HT-29 (cell line): ENCODE results near the gene DEDD. TPM values are rescaled to one million over a fixed set of nuclear protein-coding genes. Genes with fewer than 3 reads are reported as not detected.
"Not testable (repeated sequence)": the region's sequence is repeated elsewhere in the genome, so short reads cannot be mapped to it uniquely, and the experiment has no call there.

Source experiments
- DNase-seq: peaks from one replicate; pipeline ENCODE4 v3.0.0-alpha.2; 2015; ENCODE audit warnings: low spot score
- total RNA-seq: library from RNA; depleted of rRNA; stranded (reverse); fragments of >200 nt; shearing (Covaris generic); gene quantifications from 2 replicates; pipeline ENCODE4 v1.2.3, GENCODE V29; 2014

Gene DEDD
- total RNA-seq, 1 experiment from 2014 or later, result 40.8 TPM

GRCh38 chr1:161128591-161129420 is 3.7 kb downstream of the DEDD start:
- no peak for DNase-seq

GRCh38 chr1:161127649-161128048 is 4.8 kb downstream of the DEDD start:
- DNase-seq, result no peak

GRCh38 chr1:161122967-161123366 is 9.5 kb downstream of the DEDD start:
- DNase-seq, result no peak

- no peak for DNase-seq
Measured at GRCh38 chr1:161121834-161122233, 10.6 kb downstream of the DEDD start.

- no peak for DNase-seq
Measured at GRCh38 chr1:161121042-161121650, 11.3 kb downstream of the DEDD start.

- peak; percentile 78 for DNase-seq
Measured at GRCh38 chr1:161119092-161119903, 13.2 kb downstream of the DEDD start.

GRCh38 chr1:161117759-161118581 is 14.5 kb downstream of the DEDD start, which contains the start of the genes NIT1 and PFDN2:
Gene NIT1, plus strand, starts transcription at chr1:161118105. Its CDS starts 72 bp downstream, at chr1:161118177.
Gene PFDN2, minus strand, starts transcription at chr1:161118037. Its CDS starts 11 bp downstream, at chr1:161118026.
- peak; percentile 85 for DNase-seq

- not testable (repeated sequence) for DNase-seq
Measured at GRCh38 chr1:161115961-161116360, 16.5 kb downstream of the DEDD start.

GRCh38 chr1:161115132-161115711 is 17.2 kb downstream of the DEDD start:
- peak; percentile 29 for DNase-seq

GRCh38 chr1:161114556-161114955 is 17.9 kb downstream of the DEDD start:
- DNase-seq, result no peak

- no peak for DNase-seq
Measured at GRCh38 chr1:161113915-161114314, 18.6 kb downstream of the DEDD start.

- DNase-seq, result no peak
Measured at GRCh38 chr1:161111527-161111926, 20.9 kb downstream of the DEDD start.

- DNase-seq, result no peak
Measured at GRCh38 chr1:161111117-161111516, 21.4 kb downstream of the DEDD start.

GRCh38 chr1:161106431-161106830 is 26.0 kb downstream of the DEDD start:
- DNase-seq, result no peak

GRCh38 chr1:161100556-161100955 is 31.9 kb downstream of the DEDD start:
- DNase-seq, result no peak

- no peak for DNase-seq
Measured at GRCh38 chr1:161099090-161099802, 33.2 kb downstream of the DEDD start.

- DNase-seq, result peak; percentile 91
Measured at GRCh38 chr1:161098210-161099068, 34.0 kb downstream of the DEDD start, which contains the start of gene KLHDC9. Gene KLHDC9, plus strand, starts transcription at chr1:161098361. Its CDS starts 175 bp downstream, at chr1:161098536.

GRCh38 chr1:161096530-161096929 is 35.9 kb downstream of the DEDD start:
- DNase-seq, result no peak

GRCh38 chr1:161096015-161096414 is 36.5 kb downstream of the DEDD start:
- DNase-seq, result no peak
